Ectodermal cell (in vitro differentiated cells): ENCODE measurements around the gene SEPTIN3.
A peak's percentile ranks its signal among the peaks of the same experiment; 100 is the strongest.

Source experiments
- H3K27ac ChIP-seq: 2 replicates; pipeline ENCODE4 v1.7.0; 2013; ENCODE audit warnings: mild to moderate bottlenecking, low read depth, low read length; ENCODE audit not compliant: insufficient read depth, poor library complexity, severe bottlenecking
- H3K27me3 ChIP-seq: 2 replicates; pipeline ENCODE4 v1.7.0; 2013; ENCODE audit warnings: mild to moderate bottlenecking, low read length; ENCODE audit not compliant: insufficient read depth, control insufficient read depth, poor library complexity, severe bottlenecking
- H3K36me3 ChIP-seq: one replicate; pipeline ENCODE4 v1.7.0; 2013; ENCODE audit warnings: low read length; ENCODE audit not compliant: control insufficient read depth, insufficient read depth
- H3K4me1 ChIP-seq: one replicate; pipeline ENCODE4 v1.7.0; 2013; ENCODE audit warnings: low read length; ENCODE audit not compliant: control insufficient read depth, insufficient read depth
- H3K4me3 ChIP-seq: 2 replicates; pipeline ENCODE4 v1.7.0; 2013; ENCODE audit warnings: low read depth, low read length, control low read depth; ENCODE audit not compliant: insufficient read depth
- H3K9me3 ChIP-seq: 2 replicates; pipeline ENCODE4 v1.7.0; 2013; ENCODE audit warnings: mild to moderate bottlenecking, low read length, moderate library complexity; ENCODE audit not compliant: control insufficient read depth
- WGBS, 2 experiments: methylation state at CpG; one replicate each; pipeline ENCODE4 v1.1.7; 2013; ENCODE audit warnings: missing lambda C conversion rate in 2 of 2; 5-methylcytosine and 5-hydroxymethylcytosine counted together

The SEPTIN3 gene

GRCh38 chr22:41957941-41958556 is 11.2 kb upstream of the SEPTIN3 start:
- Histone ChIP-seq H3K9me3 (no peaks in the 10 kb centered on the region), H3K27me3 (peaks cover 6% of the 10 kb centered on the region), H3K36me3 (no peaks in the 10 kb centered on the region), H3K27ac (no peak overlapping the region), H3K4me1 (no peaks in the 10 kb centered on the region), H3K4me3 (peak overlapping the region; percentile 19)
- 52 to 54% methylated on average over 23 of the region's 23 CpGs for WGBS, 2 experiments

GRCh38 chr22:41963453-41964111 is 5.7 kb upstream of the SEPTIN3 start:
- H3K4me3 ChIP-seq, result no peak overlapping the region
- peaks cover 8% of the 10 kb centered on the region for H3K4me1 ChIP-seq
- H3K27me3 ChIP-seq, result no peaks in the 10 kb centered on the region
- H3K27ac ChIP-seq, result no peak overlapping the region
- H3K9me3 ChIP-seq, result no peaks in the 10 kb centered on the region
- H3K36me3 ChIP-seq, result no peaks in the 10 kb centered on the region
- WGBS, 2 experiments, result 54 to 56% methylated on average over 9 of the region's 9 CpGs

GRCh38 chr22:41964112-41964491 is 5.1 kb upstream of the SEPTIN3 start:
- WGBS, 2 experiments, result 66 to 70% methylated on average over 5 of the region's 5 CpGs
- Histone ChIP-seq H3K27me3 (no peaks in the 10 kb centered on the region), H3K9me3 (no peaks in the 10 kb centered on the region), H3K4me1 (peaks cover 13% of the 10 kb centered on the region), H3K27ac (no peak overlapping the region), H3K4me3 (no peak overlapping the region), H3K36me3 (no peaks in the 10 kb centered on the region)

- no peak overlapping the region for H3K27ac ChIP-seq
- WGBS, 2 experiments, result 97 to 98% methylated on average over 2 of the region's 2 CpGs
These were observed 3.0 kb upstream of the SEPTIN3 start for GRCh38 chr22:41966225-41966606.

GRCh38 chr22:41966607-41967240 is 2.5 kb upstream of the SEPTIN3 start:
- no peaks in the 10 kb centered on the region for H3K27me3 ChIP-seq
- no peaks in the 10 kb centered on the region for H3K9me3 ChIP-seq
- H3K4me1 ChIP-seq, result peaks cover 13% of the 10 kb centered on the region
- H3K27ac ChIP-seq, result no peak overlapping the region
- no peak overlapping the region for H3K4me3 ChIP-seq
- no peaks in the 10 kb centered on the region for H3K36me3 ChIP-seq
- 52% methylated on average over 8 of the region's 8 CpGs for WGBS, 2 experiments

More at GRCh38 chr22:41966225-41966606, 3.0 kb upstream of the SEPTIN3 start:
- no peaks in the 10 kb centered on the region for H3K27me3 ChIP-seq
- no peak overlapping the region for H3K4me3 ChIP-seq
- no peaks in the 10 kb centered on the region for H3K36me3 ChIP-seq
- peaks cover 13% of the 10 kb centered on the region for H3K4me1 ChIP-seq
- H3K9me3 ChIP-seq, result no peaks in the 10 kb centered on the region

GRCh38 chr22:41968601-41969000 is 642 bp upstream of the SEPTIN3 start:
- peaks cover 13% of the 10 kb centered on the region for H3K4me1 ChIP-seq
- no peaks in the 10 kb centered on the region for H3K36me3 ChIP-seq
- no peaks in the 10 kb centered on the region for H3K27me3 ChIP-seq
- H3K27ac ChIP-seq, result no peak overlapping the region
- no peak overlapping the region for H3K4me3 ChIP-seq
- WGBS, 2 experiments, result 82 to 85% methylated on average over 9 of the region's 9 CpGs
- H3K9me3 ChIP-seq, result no peaks in the 10 kb centered on the region

GRCh38 chr22:41970601-41971000 is 1.4 kb downstream of the SEPTIN3 start:
- Histone ChIP-seq H3K27me3 (peaks cover 11% of the 10 kb centered on the region), H3K36me3 (no peaks in the 10 kb centered on the region), H3K4me1 (peaks cover 6% of the 10 kb centered on the region), H3K27ac (no peak overlapping the region), H3K4me3 (no peak overlapping the region), H3K9me3 (no peaks in the 10 kb centered on the region)
- 85 to 87% methylated on average over 2 of the region's 2 CpGs for WGBS, 2 experiments

GRCh38 chr22:41971431-41971830 is 2.2 kb downstream of the SEPTIN3 start:
- Histone ChIP-seq H3K36me3 (no peaks in the 10 kb centered on the region), H3K4me1 (peaks cover 6% of the 10 kb centered on the region), H3K4me3 (no peak overlapping the region), H3K27me3 (peaks cover 20% of the 10 kb centered on the region), H3K27ac (no peak overlapping the region), H3K9me3 (no peaks in the 10 kb centered on the region)
- WGBS, 2 experiments, result 90 to 91% methylated on average over 11 of the region's 11 CpGs

GRCh38 chr22:41974691-41975290 is 5.5 kb downstream of the SEPTIN3 start:
- peaks cover 35% of the 10 kb centered on the region for H3K27me3 ChIP-seq
- no peaks in the 10 kb centered on the region for H3K9me3 ChIP-seq
- H3K4me1 ChIP-seq, result peaks cover 6% of the 10 kb centered on the region
- no peak overlapping the region for H3K4me3 ChIP-seq
- WGBS, 2 experiments, result 90 to 91% methylated on average over 10 of the region's 10 CpGs
- no peaks in the 10 kb centered on the region for H3K36me3 ChIP-seq
- H3K27ac ChIP-seq, result no peak overlapping the region
